ENCODE data around the gene NR2C2. TPM values are rescaled to one million over a fixed set of nuclear protein-coding genes. Genes with fewer than 3 reads are reported as not detected.
A peak's percentile ranks its signal among the peaks of the same experiment; 100 is the strongest.

NR2C2 gene
- total RNA-seq, 1 experiment from 2014 or later = 50.8 TPM

DNA sequence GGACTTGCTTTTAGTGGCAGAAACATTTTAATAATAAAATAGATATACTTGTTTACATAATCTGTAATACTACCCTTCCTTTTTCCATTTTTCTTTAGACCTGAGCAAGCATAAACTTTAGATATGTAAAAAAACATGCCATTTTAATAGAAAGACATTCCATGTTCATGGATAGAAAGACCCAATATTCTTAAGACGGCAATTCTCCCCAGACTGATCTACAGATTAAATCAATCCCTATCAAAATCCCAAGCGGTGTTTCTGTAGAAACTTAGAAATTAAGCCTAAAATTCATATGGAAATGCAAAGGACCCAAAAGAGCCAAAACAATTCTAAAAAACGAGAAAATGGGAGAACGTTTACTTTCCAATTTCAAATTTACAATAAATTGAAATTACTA lies 106.2 kb downstream of the NR2C2 start (continued):
- TF ChIP-seq, protein P1, sequence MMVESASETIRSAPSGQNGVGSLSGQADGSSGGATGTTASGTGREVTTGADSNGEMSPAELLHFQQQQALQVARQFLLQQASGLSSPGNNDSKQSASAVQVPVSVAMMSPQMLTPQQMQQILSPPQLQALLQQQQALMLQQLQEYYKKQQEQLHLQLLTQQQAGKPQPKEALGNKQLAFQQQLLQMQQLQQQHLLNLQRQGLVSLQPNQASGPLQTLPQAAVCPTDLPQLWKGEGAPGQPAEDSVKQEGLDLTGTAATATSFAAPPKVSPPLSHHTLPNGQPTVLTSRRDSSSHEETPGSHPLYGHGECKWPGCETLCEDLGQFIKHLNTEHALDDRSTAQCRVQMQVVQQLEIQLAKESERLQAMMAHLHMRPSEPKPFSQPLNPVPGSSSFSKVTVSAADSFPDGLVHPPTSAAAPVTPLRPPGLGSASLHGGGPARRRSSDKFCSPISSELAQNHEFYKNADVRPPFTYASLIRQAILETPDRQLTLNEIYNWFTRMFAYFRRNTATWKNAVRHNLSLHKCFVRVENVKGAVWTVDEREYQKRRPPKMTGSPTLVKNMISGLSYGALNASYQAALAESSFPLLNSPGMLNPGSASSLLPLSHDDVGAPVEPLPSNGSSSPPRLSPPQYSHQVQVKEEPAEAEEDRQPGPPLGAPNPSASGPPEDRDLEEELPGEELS (CRISPR knock-in tag; IDR thresholded peaks at IDR 0.05) = no peak
- TF ChIP-seq, protein P2, sequence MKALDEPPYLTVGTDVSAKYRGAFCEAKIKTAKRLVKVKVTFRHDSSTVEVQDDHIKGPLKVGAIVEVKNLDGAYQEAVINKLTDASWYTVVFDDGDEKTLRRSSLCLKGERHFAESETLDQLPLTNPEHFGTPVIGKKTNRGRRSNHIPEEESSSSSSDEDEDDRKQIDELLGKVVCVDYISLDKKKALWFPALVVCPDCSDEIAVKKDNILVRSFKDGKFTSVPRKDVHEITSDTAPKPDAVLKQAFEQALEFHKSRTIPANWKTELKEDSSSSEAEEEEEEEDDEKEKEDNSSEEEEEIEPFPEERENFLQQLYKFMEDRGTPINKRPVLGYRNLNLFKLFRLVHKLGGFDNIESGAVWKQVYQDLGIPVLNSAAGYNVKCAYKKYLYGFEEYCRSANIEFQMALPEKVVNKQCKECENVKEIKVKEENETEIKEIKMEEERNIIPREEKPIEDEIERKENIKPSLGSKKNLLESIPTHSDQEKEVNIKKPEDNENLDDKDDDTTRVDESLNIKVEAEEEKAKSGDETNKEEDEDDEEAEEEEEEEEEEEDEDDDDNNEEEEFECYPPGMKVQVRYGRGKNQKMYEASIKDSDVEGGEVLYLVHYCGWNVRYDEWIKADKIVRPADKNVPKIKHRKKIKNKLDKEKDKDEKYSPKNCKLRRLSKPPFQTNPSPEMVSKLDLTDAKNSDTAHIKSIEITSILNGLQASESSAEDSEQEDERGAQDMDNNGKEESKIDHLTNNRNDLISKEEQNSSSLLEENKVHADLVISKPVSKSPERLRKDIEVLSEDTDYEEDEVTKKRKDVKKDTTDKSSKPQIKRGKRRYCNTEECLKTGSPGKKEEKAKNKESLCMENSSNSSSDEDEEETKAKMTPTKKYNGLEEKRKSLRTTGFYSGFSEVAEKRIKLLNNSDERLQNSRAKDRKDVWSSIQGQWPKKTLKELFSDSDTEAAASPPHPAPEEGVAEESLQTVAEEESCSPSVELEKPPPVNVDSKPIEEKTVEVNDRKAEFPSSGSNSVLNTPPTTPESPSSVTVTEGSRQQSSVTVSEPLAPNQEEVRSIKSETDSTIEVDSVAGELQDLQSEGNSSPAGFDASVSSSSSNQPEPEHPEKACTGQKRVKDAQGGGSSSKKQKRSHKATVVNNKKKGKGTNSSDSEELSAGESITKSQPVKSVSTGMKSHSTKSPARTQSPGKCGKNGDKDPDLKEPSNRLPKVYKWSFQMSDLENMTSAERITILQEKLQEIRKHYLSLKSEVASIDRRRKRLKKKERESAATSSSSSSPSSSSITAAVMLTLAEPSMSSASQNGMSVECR (CRISPR knock-in tag; IDR thresholded peaks at IDR 0.05; ENCODE audit: borderline replicate concordance) = no peak
- TF ChIP-seq, protein P3, sequence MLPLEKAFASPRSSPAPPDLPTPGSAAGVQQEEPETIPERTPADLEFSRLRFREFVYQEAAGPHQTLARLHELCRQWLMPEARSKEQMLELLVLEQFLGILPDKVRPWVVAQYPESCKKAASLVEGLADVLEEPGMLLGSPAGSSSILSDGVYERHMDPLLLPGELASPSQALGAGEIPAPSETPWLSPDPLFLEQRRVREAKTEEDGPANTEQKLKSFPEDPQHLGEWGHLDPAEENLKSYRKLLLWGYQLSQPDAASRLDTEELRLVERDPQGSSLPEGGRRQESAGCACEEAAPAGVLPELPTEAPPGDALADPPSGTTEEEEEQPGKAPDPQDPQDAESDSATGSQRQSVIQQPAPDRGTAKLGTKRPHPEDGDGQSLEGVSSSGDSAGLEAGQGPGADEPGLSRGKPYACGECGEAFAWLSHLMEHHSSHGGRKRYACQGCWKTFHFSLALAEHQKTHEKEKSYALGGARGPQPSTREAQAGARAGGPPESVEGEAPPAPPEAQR (CRISPR knock-in tag; IDR thresholded peaks at IDR 0.05) = no peak
- TF ChIP-seq CBFB (CRISPR knock-in tag; IDR thresholded peaks at IDR 0.05; ENCODE audit: low read depth) (no peak), ZBTB21 (CRISPR knock-in tag; IDR thresholded peaks at IDR 0.05; ENCODE audit: borderline replicate concordance) (no peak), GTF2I (CRISPR knock-in tag; conservative IDR thresholded peaks at IDR 0.05) (no peak)
- TF ChIP-seq, protein P4, sequence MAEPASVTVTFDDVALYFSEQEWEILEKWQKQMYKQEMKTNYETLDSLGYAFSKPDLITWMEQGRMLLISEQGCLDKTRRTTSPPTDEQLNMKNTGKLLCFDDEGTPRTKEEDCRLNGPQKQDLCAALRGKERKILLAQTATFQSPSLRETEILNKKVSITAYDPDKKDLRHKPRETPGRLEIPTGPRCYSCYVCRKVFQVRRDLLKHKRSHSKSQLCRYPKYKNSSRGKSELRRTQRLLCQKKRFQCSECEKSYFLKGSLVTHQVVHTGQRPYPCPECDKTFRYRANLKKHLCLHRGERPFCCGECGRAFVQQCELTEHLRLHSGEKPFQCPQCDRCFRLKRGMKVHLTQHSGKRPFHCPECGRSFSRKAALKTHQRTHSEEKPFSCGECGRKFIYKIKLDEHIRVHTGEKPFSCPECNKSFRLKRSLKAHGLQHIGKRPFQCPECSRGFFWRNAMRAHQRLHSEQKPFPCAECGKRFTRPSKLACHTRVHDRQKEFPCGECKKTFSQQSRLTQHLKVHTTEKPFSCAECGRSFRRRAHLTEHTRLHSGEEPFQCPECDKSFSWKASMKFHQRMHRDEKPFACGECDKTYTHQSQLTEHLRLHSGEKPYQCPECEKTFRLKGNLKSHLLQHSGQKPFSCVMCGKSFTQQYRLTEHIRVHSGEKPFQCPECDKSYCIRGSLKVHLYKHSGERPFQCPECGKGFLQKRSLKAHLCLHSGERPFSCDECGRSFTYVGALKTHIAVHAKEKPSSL (CRISPR knock-in tag; conservative IDR thresholded peaks at IDR 0.05) = no peak
- TF ChIP-seq, protein P5, sequence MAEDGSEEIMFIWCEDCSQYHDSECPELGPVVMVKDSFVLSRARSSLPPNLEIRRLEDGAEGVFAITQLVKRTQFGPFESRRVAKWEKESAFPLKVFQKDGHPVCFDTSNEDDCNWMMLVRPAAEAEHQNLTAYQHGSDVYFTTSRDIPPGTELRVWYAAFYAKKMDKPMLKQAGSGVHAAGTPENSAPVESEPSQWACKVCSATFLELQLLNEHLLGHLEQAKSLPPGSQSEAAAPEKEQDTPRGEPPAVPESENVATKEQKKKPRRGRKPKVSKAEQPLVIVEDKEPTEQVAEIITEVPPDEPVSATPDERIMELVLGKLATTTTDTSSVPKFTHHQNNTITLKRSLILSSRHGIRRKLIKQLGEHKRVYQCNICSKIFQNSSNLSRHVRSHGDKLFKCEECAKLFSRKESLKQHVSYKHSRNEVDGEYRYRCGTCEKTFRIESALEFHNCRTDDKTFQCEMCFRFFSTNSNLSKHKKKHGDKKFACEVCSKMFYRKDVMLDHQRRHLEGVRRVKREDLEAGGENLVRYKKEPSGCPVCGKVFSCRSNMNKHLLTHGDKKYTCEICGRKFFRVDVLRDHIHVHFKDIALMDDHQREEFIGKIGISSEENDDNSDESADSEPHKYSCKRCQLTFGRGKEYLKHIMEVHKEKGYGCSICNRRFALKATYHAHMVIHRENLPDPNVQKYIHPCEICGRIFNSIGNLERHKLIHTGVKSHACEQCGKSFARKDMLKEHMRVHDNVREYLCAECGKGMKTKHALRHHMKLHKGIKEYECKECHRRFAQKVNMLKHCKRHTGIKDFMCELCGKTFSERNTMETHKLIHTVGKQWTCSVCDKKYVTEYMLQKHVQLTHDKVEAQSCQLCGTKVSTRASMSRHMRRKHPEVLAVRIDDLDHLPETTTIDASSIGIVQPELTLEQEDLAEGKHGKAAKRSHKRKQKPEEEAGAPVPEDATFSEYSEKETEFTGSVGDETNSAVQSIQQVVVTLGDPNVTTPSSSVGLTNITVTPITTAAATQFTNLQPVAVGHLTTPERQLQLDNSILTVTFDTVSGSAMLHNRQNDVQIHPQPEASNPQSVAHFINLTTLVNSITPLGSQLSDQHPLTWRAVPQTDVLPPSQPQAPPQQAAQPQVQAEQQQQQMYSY (CRISPR knock-in tag; IDR thresholded peaks at IDR 0.05) = no peak

DNA sequence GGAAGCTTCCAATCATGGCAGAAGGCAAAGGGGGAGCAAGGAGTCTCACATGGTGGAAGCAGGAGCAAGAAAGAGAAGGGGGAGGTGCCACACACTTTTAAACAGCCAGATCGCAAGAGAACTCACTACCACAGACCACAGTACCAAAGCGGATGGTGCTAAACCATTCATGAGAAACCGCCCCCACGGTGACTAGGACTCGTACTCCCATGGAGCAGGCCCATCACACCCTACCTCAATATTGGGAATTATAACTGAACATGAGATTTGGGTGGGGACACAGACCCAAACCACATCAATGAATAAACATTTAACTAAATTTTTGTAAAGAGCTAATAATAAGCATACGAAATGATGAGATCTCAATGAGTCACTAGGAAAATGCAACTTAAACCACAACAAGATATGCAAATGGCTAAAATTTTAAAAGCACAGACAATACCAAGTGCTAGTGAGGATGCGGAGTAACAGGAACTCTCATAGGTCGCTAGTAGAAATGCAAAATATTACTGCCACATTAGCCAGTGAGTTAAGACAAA lies 107.7 kb downstream of the NR2C2 start:
- ChIA-PET CTCF (interaction anchor here (1.0 kb wide), 1 partner anchor 128 kb away, joined by 3 read pairs; no protein-coding TSS in a partner anchor), POLR2A (no interaction called here)
- H3K36me3 Mint-ChIP-seq = peaks cover 62% of the 10 kb centered on the region
- no peak overlapping the region for H3K4me3 Mint-ChIP-seq
- H3K4me1 Mint-ChIP-seq = peaks cover 19% of the 10 kb centered on the region
- ATAC-seq (no peak), DNase-seq (ENCODE audit: low spot score) (no peak)
- H3K9me3 Mint-ChIP-seq = no peaks in the 10 kb centered on the region
- H3K27me3 Mint-ChIP-seq (ENCODE audit: low read depth) = no peaks in the 10 kb centered on the region
- H3K27ac Mint-ChIP-seq = peak overlapping the region; percentile 79; the same call in 1 of the 2 replicates
- TF ChIP-seq, protein P6, sequence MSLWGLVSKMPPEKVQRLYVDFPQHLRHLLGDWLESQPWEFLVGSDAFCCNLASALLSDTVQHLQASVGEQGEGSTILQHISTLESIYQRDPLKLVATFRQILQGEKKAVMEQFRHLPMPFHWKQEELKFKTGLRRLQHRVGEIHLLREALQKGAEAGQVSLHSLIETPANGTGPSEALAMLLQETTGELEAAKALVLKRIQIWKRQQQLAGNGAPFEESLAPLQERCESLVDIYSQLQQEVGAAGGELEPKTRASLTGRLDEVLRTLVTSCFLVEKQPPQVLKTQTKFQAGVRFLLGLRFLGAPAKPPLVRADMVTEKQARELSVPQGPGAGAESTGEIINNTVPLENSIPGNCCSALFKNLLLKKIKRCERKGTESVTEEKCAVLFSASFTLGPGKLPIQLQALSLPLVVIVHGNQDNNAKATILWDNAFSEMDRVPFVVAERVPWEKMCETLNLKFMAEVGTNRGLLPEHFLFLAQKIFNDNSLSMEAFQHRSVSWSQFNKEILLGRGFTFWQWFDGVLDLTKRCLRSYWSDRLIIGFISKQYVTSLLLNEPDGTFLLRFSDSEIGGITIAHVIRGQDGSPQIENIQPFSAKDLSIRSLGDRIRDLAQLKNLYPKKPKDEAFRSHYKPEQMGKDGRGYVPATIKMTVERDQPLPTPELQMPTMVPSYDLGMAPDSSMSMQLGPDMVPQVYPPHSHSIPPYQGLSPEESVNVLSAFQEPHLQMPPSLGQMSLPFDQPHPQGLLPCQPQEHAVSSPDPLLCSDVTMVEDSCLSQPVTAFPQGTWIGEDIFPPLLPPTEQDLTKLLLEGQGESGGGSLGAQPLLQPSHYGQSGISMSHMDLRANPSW (CRISPR knock-in tag; conservative IDR thresholded peaks at IDR 0.05; ENCODE audit: low read depth) = no peak
- TF ChIP-seq, protein P7, sequence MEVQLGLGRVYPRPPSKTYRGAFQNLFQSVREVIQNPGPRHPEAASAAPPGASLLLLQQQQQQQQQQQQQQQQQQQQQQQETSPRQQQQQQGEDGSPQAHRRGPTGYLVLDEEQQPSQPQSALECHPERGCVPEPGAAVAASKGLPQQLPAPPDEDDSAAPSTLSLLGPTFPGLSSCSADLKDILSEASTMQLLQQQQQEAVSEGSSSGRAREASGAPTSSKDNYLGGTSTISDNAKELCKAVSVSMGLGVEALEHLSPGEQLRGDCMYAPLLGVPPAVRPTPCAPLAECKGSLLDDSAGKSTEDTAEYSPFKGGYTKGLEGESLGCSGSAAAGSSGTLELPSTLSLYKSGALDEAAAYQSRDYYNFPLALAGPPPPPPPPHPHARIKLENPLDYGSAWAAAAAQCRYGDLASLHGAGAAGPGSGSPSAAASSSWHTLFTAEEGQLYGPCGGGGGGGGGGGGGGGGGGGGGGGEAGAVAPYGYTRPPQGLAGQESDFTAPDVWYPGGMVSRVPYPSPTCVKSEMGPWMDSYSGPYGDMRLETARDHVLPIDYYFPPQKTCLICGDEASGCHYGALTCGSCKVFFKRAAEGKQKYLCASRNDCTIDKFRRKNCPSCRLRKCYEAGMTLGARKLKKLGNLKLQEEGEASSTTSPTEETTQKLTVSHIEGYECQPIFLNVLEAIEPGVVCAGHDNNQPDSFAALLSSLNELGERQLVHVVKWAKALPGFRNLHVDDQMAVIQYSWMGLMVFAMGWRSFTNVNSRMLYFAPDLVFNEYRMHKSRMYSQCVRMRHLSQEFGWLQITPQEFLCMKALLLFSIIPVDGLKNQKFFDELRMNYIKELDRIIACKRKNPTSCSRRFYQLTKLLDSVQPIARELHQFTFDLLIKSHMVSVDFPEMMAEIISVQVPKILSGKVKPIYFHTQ (CRISPR knock-in tag; IDR thresholded peaks at IDR 0.05) = 0 out of 2 replicates have a peak, but pooled peaks have one; percentile 17
